Body of pancreas (tissue), 4 donors: ENCODE measurements around the gene ARFIP2.

Experiments used
- POLR2A ChIP-seq, 3 donors: fragments of 450-650 bp; IDR thresholded peaks; one replicate each; pipeline ENCODE4 v1.6.1; 2016; ENCODE audit warnings: antibody characterized with exemption in 3 of 3, mild to moderate bottlenecking in 2 of 3
- TF ChIP-seq, protein P1 (sequence below), 7 experiments: fragments of 450-650 bp in 4 of 7; fragments of 200-600 bp in 3 of 7; sonication (generic) in 3 of 7; IDR thresholded peaks; one replicate each; pipeline ENCODE4 v1.5.1; 2016 to 2019; ENCODE audit warnings: antibody characterized with exemption in 7 of 7

DNA sequence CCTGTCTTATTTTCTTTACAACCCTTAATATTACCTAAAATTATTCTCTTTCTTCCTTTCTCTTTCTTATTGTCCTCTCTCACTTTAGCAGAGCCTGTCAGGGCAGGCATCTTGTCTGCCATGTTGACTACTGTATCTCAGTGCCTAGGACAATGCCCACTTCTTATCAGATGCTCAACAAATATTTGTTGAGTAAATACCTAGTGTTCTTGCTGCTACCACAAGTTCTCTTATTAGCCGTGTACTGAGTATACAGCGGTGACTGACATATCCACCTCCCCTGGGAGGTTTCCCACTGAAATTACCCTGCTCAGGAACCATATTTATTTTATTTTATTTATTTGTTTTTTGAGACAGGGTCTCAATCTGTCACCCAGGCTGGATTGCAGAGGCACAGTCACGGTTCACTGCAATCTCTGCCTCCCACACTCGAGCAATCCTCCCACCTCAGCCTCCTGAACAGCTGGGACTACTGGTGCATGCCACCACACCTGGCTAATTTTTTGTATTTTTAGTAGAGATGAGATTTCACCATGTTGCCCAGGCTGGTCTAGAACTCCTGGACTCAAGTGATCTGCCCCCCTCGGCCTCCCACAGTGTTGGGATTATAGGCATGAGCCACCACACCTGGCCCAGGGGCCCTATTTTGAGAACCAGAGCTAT is 47.0 kb downstream of the ARFIP2 start:
- TF ChIP-seq, protein P1, sequence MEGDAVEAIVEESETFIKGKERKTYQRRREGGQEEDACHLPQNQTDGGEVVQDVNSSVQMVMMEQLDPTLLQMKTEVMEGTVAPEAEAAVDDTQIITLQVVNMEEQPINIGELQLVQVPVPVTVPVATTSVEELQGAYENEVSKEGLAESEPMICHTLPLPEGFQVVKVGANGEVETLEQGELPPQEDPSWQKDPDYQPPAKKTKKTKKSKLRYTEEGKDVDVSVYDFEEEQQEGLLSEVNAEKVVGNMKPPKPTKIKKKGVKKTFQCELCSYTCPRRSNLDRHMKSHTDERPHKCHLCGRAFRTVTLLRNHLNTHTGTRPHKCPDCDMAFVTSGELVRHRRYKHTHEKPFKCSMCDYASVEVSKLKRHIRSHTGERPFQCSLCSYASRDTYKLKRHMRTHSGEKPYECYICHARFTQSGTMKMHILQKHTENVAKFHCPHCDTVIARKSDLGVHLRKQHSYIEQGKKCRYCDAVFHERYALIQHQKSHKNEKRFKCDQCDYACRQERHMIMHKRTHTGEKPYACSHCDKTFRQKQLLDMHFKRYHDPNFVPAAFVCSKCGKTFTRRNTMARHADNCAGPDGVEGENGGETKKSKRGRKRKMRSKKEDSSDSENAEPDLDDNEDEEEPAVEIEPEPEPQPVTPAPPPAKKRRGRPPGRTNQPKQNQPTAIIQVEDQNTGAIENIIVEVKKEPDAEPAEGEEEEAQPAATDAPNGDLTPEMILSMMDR (IDR thresholded peaks at IDR 0.05): no peak
- TF ChIP-seq POLR2A (IDR thresholded peaks at IDR 0.05): no peak
